ENCODE measurements around the gene CDK1.

- TF ChIP-seq, protein P1, sequence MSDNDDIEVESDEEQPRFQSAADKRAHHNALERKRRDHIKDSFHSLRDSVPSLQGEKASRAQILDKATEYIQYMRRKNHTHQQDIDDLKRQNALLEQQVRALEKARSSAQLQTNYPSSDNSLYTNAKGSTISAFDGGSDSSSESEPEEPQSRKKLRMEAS (IDR thresholded peaks at IDR 0.05; ENCODE audit: insufficient read depth, insufficient read length): no peak
- TF ChIP-seq POLR2A (IDR thresholded peaks at IDR 0.05; ENCODE audit: low read depth, low read length): no peak
- TF ChIP-seq, protein P2, sequence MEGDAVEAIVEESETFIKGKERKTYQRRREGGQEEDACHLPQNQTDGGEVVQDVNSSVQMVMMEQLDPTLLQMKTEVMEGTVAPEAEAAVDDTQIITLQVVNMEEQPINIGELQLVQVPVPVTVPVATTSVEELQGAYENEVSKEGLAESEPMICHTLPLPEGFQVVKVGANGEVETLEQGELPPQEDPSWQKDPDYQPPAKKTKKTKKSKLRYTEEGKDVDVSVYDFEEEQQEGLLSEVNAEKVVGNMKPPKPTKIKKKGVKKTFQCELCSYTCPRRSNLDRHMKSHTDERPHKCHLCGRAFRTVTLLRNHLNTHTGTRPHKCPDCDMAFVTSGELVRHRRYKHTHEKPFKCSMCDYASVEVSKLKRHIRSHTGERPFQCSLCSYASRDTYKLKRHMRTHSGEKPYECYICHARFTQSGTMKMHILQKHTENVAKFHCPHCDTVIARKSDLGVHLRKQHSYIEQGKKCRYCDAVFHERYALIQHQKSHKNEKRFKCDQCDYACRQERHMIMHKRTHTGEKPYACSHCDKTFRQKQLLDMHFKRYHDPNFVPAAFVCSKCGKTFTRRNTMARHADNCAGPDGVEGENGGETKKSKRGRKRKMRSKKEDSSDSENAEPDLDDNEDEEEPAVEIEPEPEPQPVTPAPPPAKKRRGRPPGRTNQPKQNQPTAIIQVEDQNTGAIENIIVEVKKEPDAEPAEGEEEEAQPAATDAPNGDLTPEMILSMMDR (IDR thresholded peaks at IDR 0.05; ENCODE audit: extremely low read depth in 1 of 2, insufficient read depth in 1 of 2, low read depth in 1 of 2, low read length in 2 of 2): no peak
- TF ChIP-seq EZH2 (IDR thresholded peaks at IDR 0.05; ENCODE audit: borderline replicate concordance, low read depth, low read length, severe bottlenecking): no peak
- no peak for TF ChIP-seq POLR2AphosphoS5 (IDR thresholded peaks at IDR 0.05; ENCODE audit: insufficient read depth, low read depth, low read length)
- no peak for TF ChIP-seq FOS (IDR thresholded peaks at IDR 0.05; ENCODE audit: borderline replicate concordance, insufficient read depth, low read length)
- TF ChIP-seq JUN (IDR thresholded peaks at IDR 0.05; ENCODE audit: borderline replicate concordance, insufficient read depth, insufficient read length, low read depth): no peak
- no peak for TF ChIP-seq MYC (IDR thresholded peaks at IDR 0.05; ENCODE audit: low read depth, low read length)
- no peak for TF ChIP-seq GATA2 (IDR thresholded peaks at IDR 0.05; ENCODE audit: insufficient read depth, insufficient read length, low read depth, low read length)
These were observed 6.4 kb downstream of the CDK1 start for GRCh38 chr10:60784641-60785040.

Data from endothelial cell of umbilical vein (primary cell).